H1 (cell line): ENCODE results near the gene SCAPER. TPM values are rescaled to one million over a fixed set of nuclear protein-coding genes. Genes with fewer than 3 reads are reported as not detected.

Experiments used
- ASH2L ChIP-seq: fragments of 200-600, 300-600 bp; sonication (generic); IDR thresholded peaks from one replicate; pipeline ENCODE4 v1.7.1; 2017; ENCODE audit warnings: low read length
- CHD7 ChIP-seq: fragments of 300-600 bp; sonication (generic); IDR thresholded peaks from 2 replicates; pipeline ENCODE4 v1.7.1; 2012; ENCODE audit warnings: low read length, moderate library complexity, mild to moderate bottlenecking, inconsistent platforms; ENCODE audit not compliant: insufficient replicate concordance
- HDAC2 ChIP-seq, 2 experiments: fragments of 300-600 bp in 1 of 2; sonication (generic) in 1 of 2; IDR thresholded peaks; 2 replicates each; pipeline ENCODE4 v1.6.1; 2011 to 2012; ENCODE audit warnings: low read depth in 2 of 2, low read length in 2 of 2, mild to moderate bottlenecking in 2 of 2, moderate library complexity in 2 of 2, borderline replicate concordance in 1 of 2, inconsistent platforms in 1 of 2
- KDM5A ChIP-seq: fragments of 200-600 bp; IDR thresholded peaks from 2 replicates; pipeline ENCODE4 v1.7.1; 2012; ENCODE audit warnings: mild to moderate bottlenecking, low read length, inconsistent platforms, mixed read lengths
- POLR2A ChIP-seq, 2 experiments: IDR thresholded peaks; 1 replicate in 1 of 2; 2 replicates in 1 of 2; pipeline ENCODE4 v1.6.1; 2011; ENCODE audit warnings: low read depth in 2 of 2, low read length in 2 of 2, mild to moderate bottlenecking in 2 of 2; ENCODE audit errors: control extremely low read depth in 1 of 2
- RFX5 ChIP-seq: IDR thresholded peaks from 2 replicates; pipeline ENCODE4 v1.6.1; 2011; ENCODE audit warnings: low read depth, low read length, improper control_type of control experiment, borderline replicate concordance
- RXRA ChIP-seq: IDR thresholded peaks from 2 replicates; pipeline ENCODE4 v1.6.1; 2011; ENCODE audit warnings: low read depth, mild to moderate bottlenecking, low read length, moderate library complexity; ENCODE audit not compliant: insufficient read depth
- polyA plus RNA-seq, 7 experiments: library from polyadenylated mRNA; depleted of rRNA in 3 of 7; stranded (reverse) in 5 of 7; unstranded in 2 of 7; fragments of >200 nt in 5 of 7; fragments of 200-250 nt in 2 of 7; gene quantifications; 1 replicate in 5 of 7; 2 replicates in 1 of 7; 4 replicates in 1 of 7; pipeline versions ENCODE4 v1.2.1 to v1.2.3, GENCODE V29; 2011 to 2013; ENCODE audit warnings: missing spikeins in 2 of 7, mixed read lengths in 2 of 7
- total RNA-seq: library from RNA; stranded (reverse); fragmentation: NEBNext Ultra II Directional; extraction: Animal tissue kit (Norgen Biotek cat#: 25700); gene quantifications from 2 replicates; pipeline ENCODE4 v1.2.1, GENCODE V29; 2021

Gene SCAPER
- total and polyA plus RNA-seq, 2 of the 8 experiments (the other 6 are each of a cell fraction or from before 2014, with no cell fraction given): 1.6 to 6.8 TPM

GRCh38 chr15:76647612-76648011 is 257.5 kb downstream of the SCAPER start (continued):
- no peak for TF ChIP-seq ASH2L
- no peak for TF ChIP-seq KDM5A
- TF ChIP-seq HDAC2 (IDR thresholded peaks at IDR 0.05; ENCODE audit: borderline replicate concordance in 1 of 2, low read depth in 2 of 2, low read length in 2 of 2): no peak
- no peak for TF ChIP-seq POLR2A (IDR thresholded peaks at IDR 0.05; ENCODE audit: control extremely low read depth in 1 of 2, low read depth in 2 of 2, low read length in 2 of 2)
- TF ChIP-seq RFX5: no peak
- TF ChIP-seq CHD7: no peak
- no peak for TF ChIP-seq RXRA
